Osteocyte (in vitro differentiated cells): ENCODE measurements around the gene CTBP2. TPM values are rescaled to one million over a fixed set of nuclear protein-coding genes. Genes with fewer than 3 reads are reported as not detected.

Source experiments
- DNase-seq: peaks from one replicate; pipeline ENCODE4 v3.0.0; 2021; ENCODE audit warnings: mixed read lengths; ENCODE audit not compliant: unreplicated experiment; ENCODE audit errors: extremely low spot score
- H3K27ac Mint-ChIP-seq: one replicate; pipeline ENCODE4 v1.8.0; 2021; ENCODE audit warnings: mild to moderate bottlenecking, mixed read lengths; ENCODE audit not compliant: unreplicated experiment
- H3K27me3 Mint-ChIP-seq: one replicate; pipeline ENCODE4 v1.8.0; 2021; ENCODE audit warnings: mixed read lengths; ENCODE audit not compliant: unreplicated experiment
- H3K36me3 Mint-ChIP-seq: one replicate; pipeline ENCODE4 v1.8.0; 2021; ENCODE audit warnings: mixed read lengths; ENCODE audit not compliant: unreplicated experiment
- H3K4me1 Mint-ChIP-seq: one replicate; pipeline ENCODE4 v1.8.0; 2021; ENCODE audit warnings: mixed read lengths; ENCODE audit not compliant: unreplicated experiment
- H3K4me3 Mint-ChIP-seq: one replicate; pipeline ENCODE4 v1.8.0; 2021; ENCODE audit warnings: mild to moderate bottlenecking, moderate library complexity, mixed read lengths; ENCODE audit not compliant: unreplicated experiment
- H3K9me3 Mint-ChIP-seq: one replicate; pipeline ENCODE4 v1.8.0; 2021; ENCODE audit warnings: mixed read lengths; ENCODE audit not compliant: unreplicated experiment
- CTCF ChIP-seq: fragments of 200-600 bp; sonication (generic); IDR thresholded peaks from 2 replicates; pipeline ENCODE4 v1.5.0; 2021; ENCODE audit warnings: antibody characterized with exemption, mild to moderate bottlenecking, moderate library complexity
- total RNA-seq: library from RNA; stranded (reverse); gene quantifications from 2 replicates; pipeline ENCODE4 v1.2.1, GENCODE V29; 2021

Gene CTBP2
- total RNA-seq, 1 donor from 2014 or later = 125 TPM

- Mint-ChIP-seq H3K4me3 (no peak overlapping the region), H3K36me3 (peaks cover 4% of the 10 kb centered on the region), H3K9me3 (no peaks in the 10 kb centered on the region), H3K27me3 (no peaks in the 10 kb centered on the region), H3K27ac (no peak overlapping the region), H3K4me1 (peaks cover 77% of the 10 kb centered on the region)
- TF ChIP-seq CTCF = no peak
- DNase-seq = no peak
Observed at GRCh38 chr10:125145636-125146035, 14.7 kb downstream of the CTBP2 start.

GRCh38 chr10:125144693-125145623, 15.4 kb downstream of the CTBP2 start:
- H3K27ac Mint-ChIP-seq = peak overlapping the region; percentile 6
- no peak for DNase-seq

GRCh38 chr10:125144206-125144605, 16.2 kb downstream of the CTBP2 start:
- H3K9me3 Mint-ChIP-seq = no peaks in the 10 kb centered on the region
- no peak overlapping the region for H3K27ac Mint-ChIP-seq
- no peaks in the 10 kb centered on the region for H3K36me3 Mint-ChIP-seq
- H3K27me3 Mint-ChIP-seq = no peaks in the 10 kb centered on the region
- H3K4me1 Mint-ChIP-seq = peaks cover 65% of the 10 kb centered on the region
- H3K4me3 Mint-ChIP-seq = no peak overlapping the region
- no peak for TF ChIP-seq CTCF
- DNase-seq = no peak

More at GRCh38 chr10:125144693-125145623, 15.4 kb downstream of the CTBP2 start:
- H3K4me3 Mint-ChIP-seq = no peak overlapping the region
- TF ChIP-seq CTCF = peak; percentile 53
- H3K9me3 Mint-ChIP-seq = no peaks in the 10 kb centered on the region
- H3K27me3 Mint-ChIP-seq = no peaks in the 10 kb centered on the region
- peaks cover 72% of the 10 kb centered on the region for H3K4me1 Mint-ChIP-seq
- H3K36me3 Mint-ChIP-seq = peaks cover under 1% of the 10 kb centered on the region

- H3K4me3 Mint-ChIP-seq = no peak overlapping the region
- no peak for TF ChIP-seq CTCF
- H3K9me3 Mint-ChIP-seq = no peaks in the 10 kb centered on the region
- no peaks in the 10 kb centered on the region for H3K27me3 Mint-ChIP-seq
- peaks cover 57% of the 10 kb centered on the region for H3K4me1 Mint-ChIP-seq
- no peak for DNase-seq
- no peak overlapping the region for H3K27ac Mint-ChIP-seq
- H3K36me3 Mint-ChIP-seq = peaks cover 13% of the 10 kb centered on the region
Observed at GRCh38 chr10:125142946-125143345, 17.4 kb downstream of the CTBP2 start.

GRCh38 chr10:125141860-125142484, 18.4 kb downstream of the CTBP2 start:
- DNase-seq = no peak
- Mint-ChIP-seq H3K27ac (peak overlapping the region; percentile 3), H3K9me3 (no peaks in the 10 kb centered on the region), H3K27me3 (no peaks in the 10 kb centered on the region), H3K4me3 (no peak overlapping the region), H3K4me1 (peaks cover 52% of the 10 kb centered on the region), H3K36me3 (peaks cover 17% of the 10 kb centered on the region)
- TF ChIP-seq CTCF = no peak
